Ovary (tissue), 3 donors: Measurements from ENCODE around the gene PRF1.

Source experiments
- CTCF ChIP-seq, 3 donors: fragments of 450-650 bp in 2 of 3; fragments of 200-600 bp in 1 of 3; IDR thresholded peaks; one replicate each; pipeline versions ENCODE4 v1.5.1 to v1.8.0; 2016 to 2022; ENCODE audit warnings: antibody characterized with exemption in 3 of 3, mild to moderate bottlenecking in 1 of 3
- EP300 ChIP-seq: sonication (generic); formaldehyde crosslinking; IDR thresholded peaks from one replicate; pipeline ENCODE4 v1.6.1; 2017; ENCODE audit warnings: antibody characterized with exemption
- POLR2A ChIP-seq: fragments of 450-650 bp; IDR thresholded peaks from one replicate; pipeline ENCODE4 v1.6.1; 2017; ENCODE audit warnings: antibody characterized with exemption, mild to moderate bottlenecking, moderate library complexity
- donor health status: DM: no; HTN: no; CAD: no.

- no peak for TF ChIP-seq CTCF (IDR thresholded peaks at IDR 0.05)
- no peak for TF ChIP-seq POLR2A
- no peak for TF ChIP-seq EP300
Measured at GRCh38 chr10:70618663-70619062, 16.1 kb upstream of the PRF1 start.
